Fibroblast of lung (primary cell): ENCODE results near the gene CTBS.

Source experiments
- CTCF ChIP-seq, 2 donors: IDR thresholded peaks in 1 of 2; conservative IDR thresholded peaks in 1 of 2; 1 replicate in 1 of 2; 2 replicates in 1 of 2; pipeline ENCODE4 v1.5.1; 2011 to 2012; ENCODE audit warnings: low read length in 2 of 2, control low read depth in 1 of 2, inconsistent platforms in 1 of 2, low read depth in 1 of 2, mild to moderate bottlenecking in 1 of 2
- EZH2 ChIP-seq: IDR thresholded peaks from 2 replicates; pipeline ENCODE4 v1.5.1; 2012; ENCODE audit warnings: low read length, control low read depth, mild to moderate bottlenecking; ENCODE audit errors: missing control alignments

GRCh38 chr1:84570436-84571149 is 3.6 kb downstream of the CTBS start:
- no peak for TF ChIP-seq CTCF (conservative IDR thresholded peaks at IDR 0.05 in 1 of 2, IDR thresholded peaks at IDR 0.05 in 1 of 2; ENCODE audit: low read depth in 1 of 2, low read length in 2 of 2)
- TF ChIP-seq EZH2 = no peak
